Heart left ventricle (tissue), 13 donors: ENCODE measurements around the gene MAST4.

Experiments
- POLR2A ChIP-seq, 2 donors: fragments of 450-650 bp; IDR thresholded peaks; one replicate each; pipeline ENCODE4 v1.6.1; 2017; ENCODE audit warnings: antibody characterized with exemption in 2 of 2, mild to moderate bottlenecking in 2 of 2, moderate library complexity in 2 of 2
- TF ChIP-seq, protein P1 (sequence below), 12 donors: fragments of 200-600 bp; sonication (generic) in 4 of 12; IDR thresholded peaks; one replicate each; pipeline versions ENCODE4 v1.5.0 to v1.8.0; 2018 to 2022; ENCODE audit warnings: antibody characterized with exemption in 12 of 12, mild to moderate bottlenecking in 5 of 12
- donor health status: ischemic (EF 13 %, LVEDD 7.1; RV severe dilation, severe dysfunction).
- donor health status: DM: no; HTN: yes; CAD: no.
- donor health status: DM: no; HTN: no; CAD: no.
- donor health status: ischemic (EF 25% LVEDD 6.9; RV normal size, moderate dysfunction).
- donor health status: ischemic (EF 25% LVEDD 5.7; RV mildly dilated, moderate dysfunction).
- donor health status: ischemic (EF 35%, LVEDD 5.7; RV mildly dilated, moderate dysfunction).
- donor health status: nonischemic (EF 11% LVEDD 7.7; RV severe dilation, severe dysfunction).
- donor health status: DM: yes; HTN: yes; CAD: no.
- donor health status: PGD.
- donor health status: ischemic (EF 29% LVEDD 5.4; RV normal size, mild dysfunction).
- donor health status: nonischemic (EF 23%, LVEDD 6.1; RV moderate dilation, normal function).

DNA sequence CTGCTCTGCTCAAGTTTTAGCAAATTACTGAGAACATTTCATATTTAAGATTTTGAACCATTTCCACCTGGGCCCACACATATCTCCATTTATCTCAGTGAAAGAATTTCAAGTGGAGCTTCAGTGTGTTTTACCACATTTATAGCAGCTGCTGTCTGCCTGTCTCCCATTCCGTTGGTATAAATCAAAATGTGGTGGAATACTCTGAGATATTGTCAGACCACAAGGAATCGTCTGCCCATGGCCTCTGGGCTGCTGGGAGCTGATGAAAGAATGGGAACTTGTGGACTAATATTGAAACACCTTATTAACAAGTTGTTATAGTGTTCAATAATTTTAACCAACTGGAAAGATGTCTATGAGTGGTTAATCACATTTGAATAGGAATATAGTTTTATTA lies 33.3 kb downstream of the MAST4 start:
- TF ChIP-seq POLR2A (IDR thresholded peaks at IDR 0.05): no peak
- TF ChIP-seq, protein P1, sequence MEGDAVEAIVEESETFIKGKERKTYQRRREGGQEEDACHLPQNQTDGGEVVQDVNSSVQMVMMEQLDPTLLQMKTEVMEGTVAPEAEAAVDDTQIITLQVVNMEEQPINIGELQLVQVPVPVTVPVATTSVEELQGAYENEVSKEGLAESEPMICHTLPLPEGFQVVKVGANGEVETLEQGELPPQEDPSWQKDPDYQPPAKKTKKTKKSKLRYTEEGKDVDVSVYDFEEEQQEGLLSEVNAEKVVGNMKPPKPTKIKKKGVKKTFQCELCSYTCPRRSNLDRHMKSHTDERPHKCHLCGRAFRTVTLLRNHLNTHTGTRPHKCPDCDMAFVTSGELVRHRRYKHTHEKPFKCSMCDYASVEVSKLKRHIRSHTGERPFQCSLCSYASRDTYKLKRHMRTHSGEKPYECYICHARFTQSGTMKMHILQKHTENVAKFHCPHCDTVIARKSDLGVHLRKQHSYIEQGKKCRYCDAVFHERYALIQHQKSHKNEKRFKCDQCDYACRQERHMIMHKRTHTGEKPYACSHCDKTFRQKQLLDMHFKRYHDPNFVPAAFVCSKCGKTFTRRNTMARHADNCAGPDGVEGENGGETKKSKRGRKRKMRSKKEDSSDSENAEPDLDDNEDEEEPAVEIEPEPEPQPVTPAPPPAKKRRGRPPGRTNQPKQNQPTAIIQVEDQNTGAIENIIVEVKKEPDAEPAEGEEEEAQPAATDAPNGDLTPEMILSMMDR (IDR thresholded peaks at IDR 0.05): no peak
